Hepatocyte (in vitro differentiated cells): ENCODE data around the gene HCST. TPM values are rescaled to one million over a fixed set of nuclear protein-coding genes. Genes with fewer than 3 reads are reported as not detected.

Experiments used
- DNase-seq: peaks from one replicate; pipeline ENCODE4 v3.0.0-alpha.2; 2016; ENCODE audit warnings: low spot score
- H2AFZ ChIP-seq: fragments of 200-600 bp; sonication (generic); 2 replicates; pipeline ENCODE4 v1.6.0; 2016; ENCODE audit warnings: antibody characterized with exemption, mild to moderate bottlenecking
- H3K27ac ChIP-seq: fragments of 200-600 bp; sonication (generic); 2 replicates; pipeline ENCODE4 v1.5.1; 2016; ENCODE audit warnings: mild to moderate bottlenecking
- H3K27me3 ChIP-seq: fragments of 200-600 bp; sonication (generic); 2 replicates; pipeline ENCODE4 v1.6.1; 2016
- H3K36me3 ChIP-seq: fragments of 200-600 bp; sonication (generic); replicated peaks from 2 replicates; pipeline ENCODE4 v1.5.1; 2016; ENCODE audit warnings: low read depth; ENCODE audit not compliant: insufficient read depth
- H3K4me1 ChIP-seq: fragments of 200-600 bp; sonication (generic); 2 replicates; pipeline ENCODE4 v1.5.1; 2016; ENCODE audit warnings: mild to moderate bottlenecking, moderate library complexity; ENCODE audit not compliant: insufficient read depth
- H3K4me2 ChIP-seq: fragments of 200-600 bp; sonication (generic); 2 replicates; pipeline ENCODE4 v1.6.0; 2016
- H3K4me3 ChIP-seq: fragments of 200-600 bp; sonication (generic); 2 replicates; pipeline ENCODE4 v1.5.1; 2016; ENCODE audit warnings: mild to moderate bottlenecking
- H3K79me2 ChIP-seq: fragments of 200-600 bp; sonication (generic); 2 replicates; pipeline ENCODE4 v1.6.0; 2017; ENCODE audit warnings: mild to moderate bottlenecking
- H3K9me2 ChIP-seq: fragments of 200-600 bp; sonication (generic); replicated peaks from 2 replicates; pipeline ENCODE4 v1.6.0; 2017; ENCODE audit warnings: mild to moderate bottlenecking; ENCODE audit not compliant: insufficient read depth
- H3K9me3 ChIP-seq: fragments of 200-600 bp; sonication (generic); 2 replicates; pipeline ENCODE4 v1.5.1; 2016; ENCODE audit warnings: low read depth, mild to moderate bottlenecking
- H4K20me1 ChIP-seq: fragments of 200-600 bp; sonication (generic); 2 replicates; pipeline ENCODE4 v1.6.0; 2016; ENCODE audit warnings: mild to moderate bottlenecking; ENCODE audit not compliant: insufficient read depth, poor library complexity, severe bottlenecking
- EZH2 ChIP-seq: fragments of 200-600 bp; sonication (generic); IDR thresholded peaks from 2 replicates; pipeline ENCODE4 v1.6.1; 2016; ENCODE audit warnings: antibody characterized with exemption, mild to moderate bottlenecking, borderline replicate concordance
- EZH2phosphoT487 ChIP-seq: fragments of 200-600 bp; sonication (generic); IDR thresholded peaks from one replicate; pipeline ENCODE4 v1.6.1; 2018; ENCODE audit warnings: antibody characterized with exemption, mild to moderate bottlenecking, low read depth, moderate library complexity; ENCODE audit not compliant: unreplicated experiment, severe bottlenecking
- WGBS: methylation state at CpG from one replicate; pipeline ENCODE4 v1.1.6; 2016; ENCODE audit warnings: low lambda C conversion rate; ENCODE audit errors: missing lambda C conversion rate; 5-methylcytosine and 5-hydroxymethylcytosine counted together
- polyA plus RNA-seq: library from polyadenylated mRNA; unstranded; fragments of >200 nt; fragmentation: Nextera tagmentation; extraction: Ambion mirVana; gene quantifications from 2 replicates; pipeline ENCODE4 v1.2.1, GENCODE V29; 2016
- total RNA-seq: library from RNA; depleted of rRNA; stranded (reverse); fragments of >200 nt; gene quantifications from 2 replicates; pipeline ENCODE4 v1.2.3, GENCODE V29; 2014
- TF ChIP-seq, protein P1 (sequence below): fragments of 200-600 bp; sonication (generic); IDR thresholded peaks from 2 replicates; pipeline ENCODE4 v1.5.1; 2016; ENCODE audit warnings: antibody characterized with exemption, mild to moderate bottlenecking; ENCODE audit not compliant: poor library complexity

The HCST gene
- total and polyA plus RNA-seq, 2 experiments from 2014 or later: 0.97 to 4.8 TPM

DNA sequence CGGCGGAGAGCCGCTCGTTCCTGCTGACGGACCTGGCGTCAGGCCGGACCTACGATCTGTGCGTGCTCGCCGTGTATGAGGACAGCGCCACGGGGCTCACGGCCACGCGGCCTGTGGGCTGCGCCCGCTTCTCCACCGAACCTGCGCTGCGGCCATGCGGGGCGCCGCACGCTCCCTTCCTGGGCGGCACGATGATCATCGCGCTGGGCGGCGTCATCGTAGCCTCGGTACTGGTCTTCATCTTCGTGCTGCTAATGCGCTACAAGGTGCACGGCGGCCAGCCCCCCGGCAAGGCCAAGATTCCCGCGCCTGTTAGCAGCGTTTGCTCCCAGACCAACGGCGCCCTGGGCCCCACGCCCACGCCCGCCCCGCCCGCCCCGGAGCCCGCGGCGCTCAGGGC, 42.2 kb downstream of the HCST start:
- Histone ChIP-seq H3K36me3 (no peaks in the 10 kb centered on the region), H3K79me2 (no peaks in the 10 kb centered on the region), H3K9me3 (no peaks in the 10 kb centered on the region), H3K27ac (no peak overlapping the region), H3K4me2 (no peak overlapping the region), H3K4me1 (no peaks in the 10 kb centered on the region), H2AFZ (no peak overlapping the region), H3K4me3 (no peak overlapping the region), H3K27me3 (no peaks in the 10 kb centered on the region), H4K20me1 (no peaks in the 10 kb centered on the region), H3K9me2 (no peaks in the 10 kb centered on the region)
- no peak for DNase-seq
- TF ChIP-seq EZH2phosphoT487: no peak
- TF ChIP-seq EZH2: no peak
- TF ChIP-seq, protein P1, sequence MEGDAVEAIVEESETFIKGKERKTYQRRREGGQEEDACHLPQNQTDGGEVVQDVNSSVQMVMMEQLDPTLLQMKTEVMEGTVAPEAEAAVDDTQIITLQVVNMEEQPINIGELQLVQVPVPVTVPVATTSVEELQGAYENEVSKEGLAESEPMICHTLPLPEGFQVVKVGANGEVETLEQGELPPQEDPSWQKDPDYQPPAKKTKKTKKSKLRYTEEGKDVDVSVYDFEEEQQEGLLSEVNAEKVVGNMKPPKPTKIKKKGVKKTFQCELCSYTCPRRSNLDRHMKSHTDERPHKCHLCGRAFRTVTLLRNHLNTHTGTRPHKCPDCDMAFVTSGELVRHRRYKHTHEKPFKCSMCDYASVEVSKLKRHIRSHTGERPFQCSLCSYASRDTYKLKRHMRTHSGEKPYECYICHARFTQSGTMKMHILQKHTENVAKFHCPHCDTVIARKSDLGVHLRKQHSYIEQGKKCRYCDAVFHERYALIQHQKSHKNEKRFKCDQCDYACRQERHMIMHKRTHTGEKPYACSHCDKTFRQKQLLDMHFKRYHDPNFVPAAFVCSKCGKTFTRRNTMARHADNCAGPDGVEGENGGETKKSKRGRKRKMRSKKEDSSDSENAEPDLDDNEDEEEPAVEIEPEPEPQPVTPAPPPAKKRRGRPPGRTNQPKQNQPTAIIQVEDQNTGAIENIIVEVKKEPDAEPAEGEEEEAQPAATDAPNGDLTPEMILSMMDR: no peak
- 98% methylated on average over 22 of the region's 52 CpGs for WGBS

DNA sequence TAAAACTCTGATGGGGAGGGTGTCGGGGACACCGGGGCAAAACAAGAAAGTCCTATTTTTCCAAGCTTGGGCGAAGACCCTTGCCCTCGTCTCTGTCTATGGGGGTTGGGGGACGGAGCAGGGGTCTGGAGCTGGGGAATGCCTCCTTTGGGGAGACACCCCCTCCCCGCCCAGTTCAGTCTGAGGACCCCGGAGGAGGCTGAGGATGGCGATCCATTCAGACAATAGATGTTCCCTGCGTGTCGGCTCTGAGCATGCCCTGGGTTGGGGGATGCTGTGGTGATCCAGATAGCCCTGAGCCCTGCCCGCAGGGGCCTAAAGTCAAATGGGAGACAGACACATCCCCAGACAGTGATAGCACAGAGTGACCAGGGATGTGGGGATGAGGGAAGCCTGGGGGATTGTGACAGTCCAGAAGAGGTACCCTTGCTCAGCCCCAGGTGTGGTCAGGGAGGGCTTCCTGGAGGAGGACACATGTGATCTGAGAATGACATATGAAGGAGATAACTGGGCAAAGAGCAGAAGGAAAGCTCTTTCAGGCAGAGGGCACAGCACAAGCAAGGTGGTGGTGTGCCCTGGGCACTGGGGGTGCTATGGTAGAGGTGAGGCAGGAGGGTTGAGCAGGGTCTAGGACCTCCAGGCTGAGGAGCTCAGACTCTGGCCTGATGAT, 42.9 kb downstream of the HCST start:
- H2AFZ ChIP-seq: no peak overlapping the region
- 95% methylated on average over 11 of the region's 11 CpGs for WGBS
- H3K4me3 ChIP-seq: no peak overlapping the region
- no peak for TF ChIP-seq EZH2phosphoT487
- TF ChIP-seq, protein P1: no peak
- TF ChIP-seq EZH2: no peak
- no peaks in the 10 kb centered on the region for H4K20me1 ChIP-seq
- no peaks in the 10 kb centered on the region for H3K4me1 ChIP-seq
- no peaks in the 10 kb centered on the region for H3K9me3 ChIP-seq
- DNase-seq: no peak
- no peaks in the 10 kb centered on the region for H3K9me2 ChIP-seq
- no peaks in the 10 kb centered on the region for H3K36me3 ChIP-seq
- no peak overlapping the region for H3K4me2 ChIP-seq
- H3K79me2 ChIP-seq: no peaks in the 10 kb centered on the region
- H3K27me3 ChIP-seq: no peaks in the 10 kb centered on the region
- H3K27ac ChIP-seq: no peak overlapping the region

- WGBS: 93% methylated on average over 4 of the region's 4 CpGs
- no peaks in the 10 kb centered on the region for H3K79me2 ChIP-seq
These were observed 43.9 kb downstream of the HCST start for GRCh38 chr19:35946203-35946602.

More at GRCh38 chr19:35946203-35946602, 43.9 kb downstream of the HCST start:
- DNase-seq: no peak
- H3K27ac ChIP-seq: no peak overlapping the region
- H3K9me2 ChIP-seq: no peaks in the 10 kb centered on the region
- no peaks in the 10 kb centered on the region for H3K27me3 ChIP-seq
- no peak overlapping the region for H3K4me3 ChIP-seq
- no peaks in the 10 kb centered on the region for H3K9me3 ChIP-seq
- no peak overlapping the region for H3K4me2 ChIP-seq
- H4K20me1 ChIP-seq: no peaks in the 10 kb centered on the region
- no peaks in the 10 kb centered on the region for H3K36me3 ChIP-seq
- H2AFZ ChIP-seq: no peak overlapping the region
- TF ChIP-seq, protein P1: no peak
- TF ChIP-seq EZH2phosphoT487: no peak
- no peak for TF ChIP-seq EZH2
- H3K4me1 ChIP-seq: no peaks in the 10 kb centered on the region
